HG03175 (cell line): Measurements from ENCODE around the gene LILRB1.
A peak's percentile ranks its signal among the peaks of the same experiment; 100 is the strongest.
"Not testable (repeated sequence)": the region's sequence is repeated elsewhere in the genome, so short reads cannot be mapped to it uniquely, and the experiment has no call there.

Experiments used
- ATAC-seq: cut with Tn5 transposase; IDR thresholded peaks from one replicate; pipeline ENCODE4 v1.9.1; 2021; ENCODE audit warnings: mild to moderate bottlenecking, moderate library complexity; ENCODE audit not compliant: unreplicated experiment

LILRB1 gene

DNA sequence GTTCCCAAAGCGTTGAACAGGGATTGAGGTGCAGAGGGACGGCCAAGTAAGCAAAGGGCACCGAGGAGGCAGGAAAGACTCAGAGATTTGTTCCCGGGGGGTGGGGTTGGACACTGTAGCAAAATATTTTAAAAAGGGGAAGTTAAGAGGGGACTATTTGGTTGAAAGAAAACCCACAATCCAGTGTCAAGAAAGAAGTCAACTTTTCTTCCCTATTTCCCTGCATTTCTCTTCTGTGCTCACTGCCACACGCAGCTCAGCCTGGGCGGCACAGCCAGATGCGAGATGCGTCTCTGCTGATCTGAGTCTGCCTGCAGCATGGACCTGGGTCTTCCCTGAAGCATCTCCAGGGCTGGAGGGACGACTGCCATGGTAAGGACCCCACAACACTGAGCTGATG, at the start of gene LILRB1:
Gene LILRB1, plus strand, starts transcription at position 223 of the 400 bp plus-strand sequence. CDS start 590 bp downstream, outside the sequence.
- ATAC-seq, result not testable (repeated sequence)

DNA sequence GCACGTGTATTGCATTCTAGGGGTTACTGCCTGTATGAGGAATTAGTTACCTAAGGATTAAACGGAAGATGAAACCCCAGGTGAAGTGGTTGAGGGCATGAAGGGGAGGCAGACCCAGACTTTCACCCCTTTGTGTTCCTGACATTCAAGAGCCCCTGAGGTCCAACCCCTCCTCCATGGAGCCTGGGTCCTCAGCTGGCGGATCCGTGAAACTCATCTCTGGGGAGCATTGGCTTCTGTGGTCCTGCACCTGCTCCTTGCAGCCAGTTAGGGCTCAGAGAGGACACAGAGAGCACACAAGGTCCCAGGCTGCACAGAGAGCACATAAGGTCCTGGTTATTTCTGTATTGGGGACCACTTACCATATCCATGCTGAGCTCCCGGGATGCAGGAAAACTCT, 43.9 kb upstream of the LILRB1 start:
- no peak for ATAC-seq

- ATAC-seq, result no peak
Observed at GRCh38 chr19:54587026-54587425, 43.3 kb upstream of the LILRB1 start.

- ATAC-seq, result not testable (repeated sequence)
Observed at GRCh38 chr19:54593445-54593844, 36.8 kb upstream of the LILRB1 start, which contains the start of gene LILRA1. TSS of gene LILRA1 (plus strand) at chr19:54593632. CDS start at chr19:54594245, 613 bp downstream.

DNA sequence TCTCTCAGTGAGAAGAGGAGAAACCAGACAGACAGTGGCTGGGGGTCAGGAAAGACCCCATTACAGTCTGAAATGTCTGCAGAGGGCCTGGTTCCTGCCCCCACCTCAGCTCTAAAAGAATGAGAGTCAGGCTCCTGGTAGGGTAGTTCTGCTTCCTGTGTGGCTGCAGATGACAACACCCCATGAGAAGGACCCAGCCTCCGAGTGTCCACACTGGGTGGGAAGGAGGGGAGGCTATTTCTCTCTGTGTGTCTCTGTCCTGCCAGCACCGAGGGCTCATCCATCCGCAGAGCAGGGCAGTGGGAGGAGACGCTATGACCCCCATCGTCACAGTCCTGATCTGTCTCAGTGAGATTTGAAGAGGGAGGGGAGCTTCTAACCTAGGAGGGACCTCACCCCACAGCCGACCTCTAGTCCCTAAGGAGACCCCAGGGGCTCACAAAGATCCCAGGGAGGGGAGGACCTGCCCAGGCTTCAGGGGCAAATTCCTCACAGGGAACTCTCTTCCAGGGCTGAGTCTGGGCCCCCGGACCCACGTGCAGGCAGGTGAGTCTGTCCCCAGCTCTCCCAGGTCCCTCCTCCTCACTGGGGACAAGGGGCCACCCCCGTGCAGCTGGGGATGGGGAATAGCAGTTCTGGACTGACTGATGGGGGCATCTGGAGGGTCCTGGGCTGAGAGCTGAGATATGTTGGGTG, 36.2 kb upstream of the LILRB1 start:
- not testable (repeated sequence) for ATAC-seq

GRCh38 chr19:54594737-54595136, 35.5 kb upstream of the LILRB1 start:
- ATAC-seq, result no peak

GRCh38 chr19:54595680-54596436, 34.4 kb upstream of the LILRB1 start:
- ATAC-seq, result not testable (repeated sequence)

DNA sequence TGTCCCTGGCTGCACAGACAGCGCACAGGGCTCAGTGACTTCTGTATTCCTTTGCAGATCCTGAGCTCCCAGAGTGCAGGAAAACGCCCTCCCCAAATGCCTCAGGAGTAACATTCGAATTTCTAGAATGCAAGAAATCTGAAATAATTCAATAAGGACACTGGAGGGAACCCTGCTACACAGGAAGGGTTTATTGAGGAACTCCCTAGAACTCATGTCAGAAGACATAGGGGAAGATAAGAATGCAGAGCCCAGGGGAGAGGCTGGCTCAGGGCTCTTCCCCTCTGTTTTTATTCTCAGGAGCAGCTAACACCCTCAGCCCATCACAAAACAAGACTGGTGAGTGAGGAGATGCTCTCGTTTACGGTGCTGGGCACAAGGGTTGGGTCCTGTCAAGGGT, 30.1 kb upstream of the LILRB1 start:
- ATAC-seq, result no peak

- peak; percentile 41 for ATAC-seq
Observed at GRCh38 chr19:54606230-54606629, 24.1 kb upstream of the LILRB1 start.

DNA sequence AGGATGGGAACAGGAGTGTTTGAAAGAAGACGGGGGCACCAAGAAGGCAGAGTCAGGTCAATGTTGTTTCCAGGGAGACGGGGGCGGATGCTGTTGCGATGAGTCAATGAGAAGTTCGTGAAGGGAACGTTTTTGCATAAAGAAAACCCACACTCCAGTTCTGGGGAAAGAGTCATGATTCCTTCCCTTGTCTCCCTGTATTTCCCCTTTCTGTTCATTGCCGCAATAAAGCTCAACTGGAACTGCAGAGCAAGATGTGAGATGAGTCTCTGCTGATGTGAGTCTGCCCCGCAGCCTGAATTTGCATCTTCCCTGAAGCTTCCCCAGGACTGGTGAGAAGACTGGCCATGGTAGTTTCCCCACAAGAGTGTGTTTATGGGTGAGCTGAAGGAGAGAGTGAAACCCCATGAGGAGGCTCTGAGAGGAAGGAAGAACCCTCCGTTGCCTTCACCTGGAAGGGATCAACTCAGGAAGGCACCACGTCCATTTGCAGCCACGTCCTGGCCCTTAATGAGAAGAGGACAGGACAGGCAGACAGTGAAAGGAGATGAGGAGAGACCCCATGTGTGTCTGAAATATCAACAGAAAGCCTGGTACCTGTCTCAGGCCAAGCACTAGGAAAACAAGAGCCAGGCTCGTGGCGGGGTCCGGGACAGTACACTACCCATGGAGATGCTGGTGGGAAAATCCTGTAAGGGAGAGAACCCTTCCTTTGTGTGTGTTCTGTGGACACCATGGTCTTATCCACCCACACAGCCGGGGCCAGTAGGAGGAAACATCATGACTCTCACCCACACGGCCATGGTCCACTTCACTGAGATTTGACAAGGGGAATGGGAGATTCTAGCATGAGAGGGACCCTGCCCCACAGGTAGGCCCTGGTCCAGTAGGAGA, 23.1 kb upstream of the LILRB1 start:
- peak; percentile 45 for ATAC-seq

- ATAC-seq, result no peak
Observed at GRCh38 chr19:54607785-54608150, 22.5 kb upstream of the LILRB1 start.

DNA sequence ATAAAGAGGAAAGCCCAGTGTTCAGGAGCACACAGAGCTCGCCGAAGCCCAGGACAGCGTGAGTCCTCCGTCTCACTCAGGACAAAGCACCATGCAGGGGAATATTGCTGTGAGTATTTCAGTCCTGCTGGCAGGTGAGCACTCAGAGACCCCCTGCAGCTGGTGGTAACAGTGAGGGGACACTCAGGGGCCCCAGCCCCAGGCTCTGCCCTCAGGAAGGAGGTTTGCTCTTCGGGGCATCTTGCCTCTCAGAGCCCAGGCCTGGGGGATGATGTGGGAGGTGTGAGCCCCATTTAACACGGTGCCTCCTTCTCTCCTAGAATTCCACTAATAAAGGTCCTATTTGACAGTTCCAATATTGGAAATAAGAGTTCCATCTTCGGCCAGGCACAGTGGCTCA, 22.1 kb upstream of the LILRB1 start:
- ATAC-seq, result no peak

DNA sequence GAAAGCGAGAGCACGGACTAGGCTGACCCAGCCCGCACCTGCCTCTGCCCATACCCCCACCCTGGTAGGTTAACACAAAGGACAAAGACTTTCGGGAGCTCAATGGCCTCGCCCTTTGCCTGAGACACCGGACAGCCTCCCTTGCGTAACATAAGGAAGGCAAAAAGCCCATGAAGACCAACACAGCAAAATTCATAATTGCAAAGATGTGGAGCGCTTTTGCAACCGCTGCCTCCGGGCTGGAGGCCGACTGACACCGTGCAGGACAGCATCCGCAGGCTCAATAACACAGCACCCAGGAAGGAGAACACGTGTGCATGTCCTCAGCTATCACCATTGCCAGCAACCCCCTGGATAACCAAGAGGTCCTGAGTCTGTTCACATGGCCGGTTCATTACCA, 21.5 kb upstream of the LILRB1 start:
- ATAC-seq, result no peak

GRCh38 chr19:54609356-54609791, 20.9 kb upstream of the LILRB1 start:
- ATAC-seq, result no peak

GRCh38 chr19:54612428-54612827, 17.9 kb upstream of the LILRB1 start:
- ATAC-seq, result no peak

- no peak for ATAC-seq
Observed at GRCh38 chr19:54614726-54615125, 15.6 kb upstream of the LILRB1 start.

DNA sequence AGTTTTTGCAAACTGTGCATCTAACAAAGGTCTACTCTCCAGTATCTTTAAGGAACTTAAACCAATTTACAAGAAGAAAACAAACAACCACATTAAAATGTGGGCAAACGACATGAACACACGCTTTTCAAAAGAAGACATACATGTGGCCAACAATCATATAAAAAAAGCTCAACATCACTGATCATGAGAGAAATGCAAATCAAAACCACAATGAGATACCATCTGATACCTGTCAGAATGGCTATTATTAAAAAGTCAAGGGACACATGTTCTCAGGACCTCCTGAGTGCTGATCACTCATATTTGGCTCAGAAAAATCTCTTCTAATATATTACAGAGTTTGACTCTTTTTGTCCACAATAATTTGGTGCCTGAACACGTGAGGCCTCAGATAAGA, 14.2 kb upstream of the LILRB1 start:
- ATAC-seq, result no peak

GRCh38 chr19:54616821-54617560, 13.3 kb upstream of the LILRB1 start:
- peak; percentile 86 for ATAC-seq

DNA sequence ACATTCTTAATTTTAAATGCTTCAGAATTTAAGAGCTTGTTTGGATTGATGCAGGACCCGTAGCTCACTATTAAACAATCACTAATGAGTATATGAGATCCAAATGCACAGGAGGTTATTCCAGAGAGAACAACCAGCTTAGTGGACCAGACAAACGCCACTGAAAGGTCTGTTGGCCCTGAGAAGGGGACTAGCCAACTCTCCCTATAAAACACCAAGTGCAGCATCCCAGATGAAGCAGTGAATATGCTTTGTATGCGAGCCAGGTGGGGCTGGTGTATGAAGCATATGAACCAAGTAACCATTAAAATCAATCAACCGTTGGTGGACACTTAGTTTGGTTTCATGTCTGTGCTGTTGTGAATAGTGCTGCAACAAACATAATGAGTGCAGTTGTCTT, 9.8 kb upstream of the LILRB1 start:
- ATAC-seq, result no peak

DNA sequence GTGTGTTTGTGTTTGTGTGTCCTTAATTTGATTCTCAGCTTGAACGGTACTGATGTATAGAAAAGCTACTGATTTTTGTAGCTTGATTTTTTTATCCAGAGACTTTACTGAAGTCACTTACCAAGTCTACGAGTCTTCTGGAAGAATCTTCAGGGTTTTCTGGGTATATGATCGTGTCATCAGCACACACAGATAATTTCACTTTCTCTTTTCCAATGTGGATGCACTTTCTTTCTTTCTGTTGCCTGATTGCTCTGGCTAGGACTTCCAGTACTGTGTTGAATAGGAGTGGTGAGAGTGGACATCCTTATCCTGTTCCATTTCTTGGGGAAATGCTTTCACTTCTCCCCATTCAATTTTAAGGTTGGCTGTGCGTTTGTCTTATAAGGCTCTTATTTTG, 7.9 kb upstream of the LILRB1 start:
- no peak for ATAC-seq

- ATAC-seq, result not testable (repeated sequence)
Observed at GRCh38 chr19:54624234-54624633, 6.0 kb upstream of the LILRB1 start.
